Activated CD4-positive, alpha-beta T cell treated with anti-CD3 and anti-CD28 coated beads for 24 hours (primary cell): ENCODE data around the gene OPN1MW3.
"Not testable (repeated sequence)": the region's sequence is repeated elsewhere in the genome, so short reads cannot be mapped to it uniquely, and the experiment has no call there.

Experiments
- DNase-seq, 2 donors: peaks; one replicate each; pipeline ENCODE4 v3.0.0-alpha.2; 2020; ENCODE audit warnings: low read depth in 2 of 2

Gene OPN1MW3

DNA sequence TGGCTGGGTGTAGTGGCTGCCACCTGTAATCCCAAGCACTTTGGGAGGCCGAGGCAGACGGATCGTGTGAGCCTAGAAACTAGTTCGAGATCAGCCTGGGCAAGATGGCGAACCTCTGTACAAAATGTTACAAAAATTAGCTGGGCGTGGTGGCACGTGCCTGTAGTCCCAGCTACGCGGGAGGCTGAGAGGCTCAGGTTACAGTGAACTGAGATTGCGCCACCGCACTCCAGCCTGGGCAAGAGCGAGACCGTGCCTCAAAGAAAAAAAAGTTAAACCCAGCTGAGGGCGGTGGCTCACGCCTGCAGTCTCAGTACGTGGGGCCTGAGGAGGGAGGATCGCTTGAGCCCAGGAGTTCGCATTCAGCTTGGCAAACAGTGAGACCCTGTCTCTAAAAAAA is 39.3 kb downstream of the OPN1MW3 start:
- DNase-seq, result no peak

DNA sequence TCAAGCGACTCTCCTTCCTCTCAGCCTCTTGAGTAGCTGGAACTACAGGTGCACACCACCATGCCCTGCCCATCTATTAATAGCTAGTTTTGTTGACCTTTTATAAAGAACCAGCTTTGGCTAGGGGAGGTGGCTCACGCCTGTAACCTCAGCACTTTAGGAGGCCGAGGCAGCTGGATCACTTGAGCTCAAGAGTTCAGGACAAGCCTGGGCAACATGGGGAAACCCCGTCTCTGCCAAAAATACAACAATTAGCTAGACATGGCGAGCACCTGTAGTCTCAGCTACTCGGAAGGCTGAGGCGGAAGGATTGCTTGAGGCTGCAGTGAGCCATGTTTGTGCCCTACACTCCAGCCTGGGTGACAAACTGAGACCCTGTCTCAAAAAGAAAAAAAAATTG is 40.9 kb downstream of the OPN1MW3 start:
- no peak for DNase-seq

DNA sequence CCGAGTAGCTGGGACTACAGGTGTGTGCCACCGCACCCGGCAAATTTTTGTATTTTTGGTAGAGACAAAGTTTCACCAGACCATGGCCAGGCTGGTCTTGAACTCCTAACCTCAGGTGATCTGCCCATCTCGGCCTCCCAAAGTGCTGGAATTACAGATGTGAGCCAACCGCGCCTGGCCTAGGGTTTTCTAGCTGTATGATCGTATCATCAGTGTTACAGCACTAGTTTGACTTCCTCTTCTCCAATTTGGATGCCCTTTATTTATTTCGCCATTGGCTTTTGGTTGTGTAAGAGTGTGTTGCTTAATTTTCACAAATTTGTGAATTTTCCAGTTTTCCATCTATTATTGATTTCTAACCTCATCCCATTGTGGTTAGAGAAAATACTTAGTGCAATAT is 43.4 kb downstream of the OPN1MW3 start:
- no peak for DNase-seq

DNA sequence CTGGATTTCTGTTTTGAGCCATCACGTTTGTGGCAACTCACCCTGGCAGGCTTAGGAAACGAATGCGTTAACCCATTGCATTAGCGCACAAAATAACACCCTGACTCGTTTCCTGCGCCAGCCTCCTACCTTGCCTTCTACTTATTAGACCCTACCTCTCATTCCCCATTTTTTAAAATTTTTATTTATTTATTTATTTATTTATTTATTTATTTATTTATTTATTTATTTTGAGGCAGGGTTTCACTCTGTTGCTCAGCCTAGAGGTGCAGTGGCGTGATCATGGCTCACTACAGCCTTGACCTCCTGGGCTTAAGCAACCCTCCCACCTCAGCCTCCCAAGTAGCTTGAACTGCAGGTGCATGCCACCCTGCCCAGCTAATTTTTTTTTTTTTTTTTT is 45.6 kb downstream of the OPN1MW3 start:
- DNase-seq, result not testable (repeated sequence)

DNA sequence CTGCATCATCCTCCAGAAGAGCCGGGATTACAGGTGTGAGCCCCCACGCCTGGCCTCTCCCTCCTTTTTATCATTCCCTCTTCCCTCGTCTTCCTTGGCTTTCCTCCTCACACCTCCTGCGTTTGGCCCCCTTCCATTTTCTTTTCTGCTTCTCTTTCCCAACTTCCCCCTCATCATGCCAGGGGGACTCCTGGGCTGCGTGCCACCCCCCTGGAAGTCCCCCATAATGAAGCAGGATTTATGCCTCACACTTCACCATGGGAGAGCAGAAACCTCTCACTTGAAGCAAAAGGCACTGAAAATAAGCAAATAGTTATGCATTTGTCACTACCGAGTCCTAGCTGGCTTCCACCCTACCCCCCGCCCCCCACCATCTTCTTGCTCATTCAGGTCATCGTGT is 46.1 kb downstream of the OPN1MW3 start:
- no peak for DNase-seq

DNA sequence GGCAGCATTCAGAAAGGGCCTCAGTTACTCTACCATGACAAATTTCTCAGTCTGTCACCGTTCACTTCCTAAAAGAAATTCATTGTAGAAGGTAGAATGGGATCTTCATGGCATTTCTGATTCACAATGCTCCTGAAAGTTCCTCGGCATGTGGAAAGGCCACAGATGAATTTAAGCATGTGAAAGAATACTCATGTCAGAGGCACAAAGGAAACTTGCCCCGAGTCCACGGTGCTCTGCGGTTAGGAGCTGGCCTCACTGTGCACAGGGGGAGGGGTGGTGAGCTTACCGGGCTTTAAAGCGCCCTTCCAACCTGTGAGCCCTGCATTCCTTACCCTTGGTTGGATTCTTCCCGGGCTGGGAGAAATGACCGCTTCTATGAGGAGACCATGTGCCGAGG is 47.5 kb downstream of the OPN1MW3 start:
- no peak for DNase-seq

DNA sequence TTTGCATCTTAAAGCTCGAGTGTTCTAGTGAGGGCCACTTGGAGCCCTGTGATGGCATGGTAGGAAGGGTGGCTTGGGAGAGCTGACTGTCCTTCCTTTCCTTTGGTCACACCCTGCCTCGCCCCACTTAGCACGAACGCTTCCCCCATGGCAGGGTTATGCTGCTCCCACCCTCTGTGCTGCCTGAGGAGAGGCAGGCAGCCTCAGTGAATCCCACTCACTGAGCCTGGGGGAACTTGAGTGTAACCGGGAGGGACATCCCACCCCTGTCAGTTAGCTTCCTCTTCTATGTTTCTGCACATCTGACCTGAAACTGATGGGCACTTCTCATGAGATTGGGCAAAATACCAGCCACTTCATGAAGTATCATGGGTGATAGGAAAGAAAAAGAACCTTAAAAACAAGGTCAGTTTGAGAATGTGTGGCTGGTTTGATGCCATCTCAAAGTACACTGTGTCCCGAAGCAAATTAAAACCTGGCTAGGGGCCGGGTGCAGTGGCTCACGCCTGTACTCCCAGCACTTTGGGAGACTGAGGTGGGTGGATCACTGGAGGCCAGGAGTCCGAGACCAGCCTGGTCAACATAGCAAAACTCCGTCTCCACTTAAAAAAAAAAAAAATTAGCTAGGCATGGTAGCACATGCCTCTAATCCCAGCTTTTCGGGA is 48.3 kb downstream of the OPN1MW3 start:
- no peak for DNase-seq

DNA sequence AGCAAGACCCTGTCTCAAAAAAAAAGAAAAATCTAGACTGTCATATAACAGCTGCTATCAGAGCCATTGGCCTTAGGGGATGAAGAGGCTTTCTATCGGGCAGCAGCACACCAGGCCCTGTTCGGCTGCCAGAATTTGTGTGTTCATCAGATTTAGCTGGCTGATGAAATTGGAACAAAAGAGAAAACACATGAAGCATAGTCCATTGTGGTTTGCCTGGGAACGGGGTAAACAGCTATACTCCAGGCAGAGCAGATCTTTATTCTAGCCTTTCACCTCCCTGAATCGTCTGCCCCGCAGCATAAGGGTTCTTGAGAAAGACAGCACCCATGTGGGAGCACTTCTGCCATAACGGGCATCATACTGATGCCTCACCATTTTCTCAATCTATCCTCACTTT is 49.8 kb downstream of the OPN1MW3 start:
- DNase-seq, result no peak

DNA sequence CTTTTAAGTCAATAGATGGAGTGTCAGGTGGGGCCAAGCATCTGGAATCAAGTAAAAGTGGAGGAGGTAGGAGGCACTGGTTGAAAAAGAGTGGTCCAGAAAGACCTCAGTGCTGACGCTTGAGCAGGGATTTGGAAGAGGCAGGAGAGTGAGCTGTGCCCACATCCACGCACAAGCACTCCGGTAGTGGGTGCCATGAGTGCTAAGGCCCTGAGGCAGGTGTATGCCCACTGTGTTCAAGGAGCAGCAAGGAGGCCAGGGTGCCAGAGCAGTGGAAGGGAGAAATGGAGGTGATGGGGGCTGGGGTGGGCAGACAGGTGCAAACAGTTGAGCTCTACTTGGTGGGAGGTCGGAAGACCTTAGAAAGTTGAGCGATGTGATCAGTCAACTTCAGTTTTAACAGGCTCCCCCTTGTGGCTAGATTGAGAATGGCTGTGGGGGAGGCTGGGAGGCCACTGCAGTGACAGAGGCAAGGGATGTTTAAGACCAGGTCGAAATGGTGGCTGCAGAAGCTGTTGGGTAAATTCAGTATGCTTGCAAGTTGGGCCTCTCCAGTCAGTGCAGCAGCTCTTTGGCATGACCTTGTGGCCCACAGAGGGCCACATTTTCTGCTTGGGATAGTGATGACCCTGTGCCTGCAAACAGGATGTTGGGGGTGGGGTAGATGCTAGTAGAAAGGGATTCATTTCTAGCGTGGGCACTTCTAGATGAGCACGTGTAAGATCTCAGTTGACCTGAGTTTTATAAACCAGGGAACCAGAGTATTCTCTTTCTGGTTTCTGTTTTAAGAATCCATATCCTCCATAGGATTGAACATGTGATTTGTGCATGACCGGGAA is 50.9 kb downstream of the OPN1MW3 start:
- peak; percentile 71 to 77 for DNase-seq

DNA sequence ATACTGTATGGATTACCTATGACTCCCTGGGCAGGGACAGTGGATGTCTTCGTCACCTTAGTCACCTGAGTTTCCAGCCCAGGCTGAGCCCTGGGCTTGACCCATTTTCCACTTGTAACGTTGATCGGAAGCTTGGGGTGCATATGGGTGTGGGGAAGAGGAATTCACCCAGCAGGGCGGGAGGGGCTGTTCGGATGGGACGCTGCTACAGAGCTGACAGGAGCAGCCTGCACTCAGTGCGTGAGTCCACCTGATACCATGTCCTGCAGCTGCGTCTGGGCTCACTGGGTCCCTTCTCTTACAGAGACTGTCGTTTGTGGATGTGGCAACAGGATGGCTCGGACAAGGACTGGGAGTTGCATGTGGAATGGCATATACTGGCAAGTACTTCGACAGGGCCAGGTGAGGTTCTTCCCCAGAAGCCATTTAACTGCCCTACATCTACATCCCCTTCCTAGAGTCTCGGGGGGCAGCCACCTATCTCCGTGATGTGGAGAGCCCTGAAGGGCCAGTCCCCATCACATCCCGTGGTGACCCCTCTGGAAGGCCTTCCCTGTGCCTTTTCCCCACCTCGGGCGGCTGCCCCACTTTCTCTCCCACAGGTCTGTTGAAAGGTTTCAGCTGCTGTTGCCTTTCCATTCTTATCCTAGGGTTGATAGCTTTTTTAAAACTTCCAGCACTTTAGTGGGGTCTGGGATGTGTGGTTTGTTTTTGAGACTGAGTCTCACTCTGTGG is 51.8 kb downstream of the OPN1MW3 start:
- DNase-seq, result no peak

DNA sequence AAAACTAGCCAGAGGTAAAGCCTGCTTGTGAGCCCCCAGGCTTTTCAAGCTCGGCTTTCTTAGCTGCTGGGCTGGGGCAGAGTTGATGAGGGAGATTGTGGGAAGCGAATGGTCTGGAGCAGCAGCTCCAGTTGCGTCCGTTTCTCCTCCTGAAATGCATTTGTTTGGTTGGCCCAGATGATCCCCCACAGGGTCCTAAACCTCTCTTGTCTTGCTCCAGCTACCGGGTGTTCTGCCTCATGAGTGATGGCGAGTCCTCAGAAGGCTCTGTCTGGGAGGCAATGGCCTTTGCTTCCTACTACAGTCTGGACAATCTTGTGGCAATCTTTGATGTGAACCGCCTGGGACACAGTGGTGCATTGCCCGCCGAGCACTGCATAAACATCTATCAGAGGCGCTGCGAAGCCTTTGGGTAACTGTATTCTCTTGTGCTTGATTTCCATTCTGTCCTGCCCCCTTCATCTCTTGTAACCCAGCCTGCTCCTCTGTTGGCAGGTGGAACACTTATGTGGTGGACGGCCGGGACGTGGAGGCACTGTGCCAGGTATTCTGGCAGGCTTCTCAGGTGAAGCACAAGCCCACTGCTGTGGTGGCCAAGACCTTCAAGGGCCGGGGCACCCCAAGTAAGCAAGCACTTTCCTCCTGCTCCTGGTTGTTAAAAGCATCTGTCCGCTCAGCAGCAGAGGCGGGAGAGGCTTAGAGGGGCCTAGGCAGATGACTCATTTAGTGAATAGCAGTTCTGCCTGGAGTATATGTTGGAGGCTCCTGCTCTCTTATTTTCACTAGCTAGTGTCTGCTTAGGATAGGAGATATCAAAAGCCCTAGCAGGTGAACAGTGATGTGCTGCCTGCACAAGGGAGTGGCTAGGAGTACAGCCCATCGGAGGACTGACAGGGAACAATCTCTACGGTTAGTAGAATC is 53.5 kb downstream of the OPN1MW3 start:
- no peak for DNase-seq

DNA sequence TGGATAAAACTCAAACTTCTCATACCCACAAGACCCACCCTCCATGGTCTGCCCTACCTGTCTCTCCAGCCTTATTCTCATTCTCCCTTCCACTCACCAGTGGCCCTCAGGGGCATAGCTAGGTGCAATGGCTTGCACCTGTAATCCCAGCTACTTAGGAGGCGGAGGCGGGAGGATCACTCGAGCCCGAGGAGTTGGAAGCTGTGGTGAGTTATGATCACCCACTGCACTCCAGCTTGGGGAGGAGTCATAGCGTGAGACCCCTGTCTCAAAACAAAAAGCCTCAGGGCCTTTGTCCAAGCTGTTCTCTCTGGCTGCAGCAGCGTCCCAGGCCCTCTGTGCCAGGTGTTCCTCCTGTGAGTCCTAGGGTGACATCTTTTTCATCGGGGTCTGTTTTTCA is 54.7 kb downstream of the OPN1MW3 start:
- no peak for DNase-seq

DNA sequence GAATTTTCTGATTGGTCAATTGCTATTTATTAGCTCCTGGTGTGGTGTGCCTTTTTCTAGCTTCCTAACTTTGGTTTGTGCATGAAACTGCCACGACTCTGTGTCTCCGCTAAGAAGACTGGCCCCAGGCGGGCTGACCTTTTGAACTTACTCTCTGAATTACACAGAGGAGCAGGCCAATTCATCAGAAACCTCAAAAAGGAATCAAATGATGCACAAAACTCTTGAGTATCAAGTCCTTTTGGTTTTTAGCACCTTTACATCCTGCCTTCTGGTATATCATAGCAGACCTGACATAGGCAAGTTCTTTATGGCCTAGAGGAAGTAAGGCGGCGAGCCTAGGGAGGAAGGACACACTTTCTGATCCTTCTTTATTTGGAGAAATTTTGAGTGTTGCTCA is 55.8 kb downstream of the OPN1MW3 start:
- DNase-seq, result no peak

DNA sequence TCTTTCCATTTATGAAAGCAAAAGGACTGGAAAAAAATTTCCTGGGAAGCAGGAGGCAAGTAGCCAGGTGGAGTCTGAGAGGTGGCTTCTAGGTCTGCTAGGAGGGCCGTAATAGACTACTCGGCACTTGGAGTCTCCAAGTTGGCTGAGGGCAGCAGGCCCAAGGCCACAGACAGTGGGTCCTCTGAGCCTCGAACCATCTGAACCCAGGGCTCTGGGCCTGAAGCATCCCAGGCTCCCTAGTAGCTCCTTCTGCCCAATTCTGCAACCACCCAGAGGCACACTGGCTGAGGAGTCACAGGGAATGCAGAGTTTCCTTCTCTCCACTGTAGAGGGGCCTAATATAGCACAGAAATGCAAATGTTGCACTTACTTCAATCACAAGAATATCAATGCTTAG is 58.0 kb downstream of the OPN1MW3 start:
- no peak for DNase-seq

DNA sequence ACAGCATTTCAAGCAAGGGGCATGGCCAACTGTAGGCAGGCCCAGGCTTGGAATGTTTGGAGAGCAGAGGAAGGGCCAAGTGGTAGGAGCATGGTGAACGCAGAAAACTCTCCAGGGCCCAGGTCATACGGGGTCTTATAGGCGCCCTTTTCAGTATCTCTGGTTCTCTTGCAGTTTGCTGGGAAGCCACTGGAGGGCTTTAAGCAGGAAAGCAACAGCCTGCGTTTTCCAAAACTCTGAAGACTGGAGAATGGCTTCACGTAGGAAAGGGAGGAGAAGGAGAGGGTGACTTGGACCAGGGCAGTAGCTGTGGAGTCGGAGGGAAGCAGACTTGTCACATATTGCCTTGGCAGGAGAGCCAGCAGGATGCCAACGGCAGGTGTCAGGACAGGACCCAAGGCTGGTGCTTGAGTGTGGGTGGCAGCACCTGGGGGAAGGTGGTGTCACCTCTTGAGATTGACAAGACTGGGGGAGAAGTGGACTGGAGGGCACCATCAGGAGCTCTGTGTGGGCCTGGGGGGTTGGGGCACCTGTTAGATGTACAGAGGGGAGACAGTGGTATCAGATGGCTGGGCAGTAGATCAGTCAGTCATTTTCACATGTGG is 60.1 kb downstream of the OPN1MW3 start:
- no peak for DNase-seq

DNA sequence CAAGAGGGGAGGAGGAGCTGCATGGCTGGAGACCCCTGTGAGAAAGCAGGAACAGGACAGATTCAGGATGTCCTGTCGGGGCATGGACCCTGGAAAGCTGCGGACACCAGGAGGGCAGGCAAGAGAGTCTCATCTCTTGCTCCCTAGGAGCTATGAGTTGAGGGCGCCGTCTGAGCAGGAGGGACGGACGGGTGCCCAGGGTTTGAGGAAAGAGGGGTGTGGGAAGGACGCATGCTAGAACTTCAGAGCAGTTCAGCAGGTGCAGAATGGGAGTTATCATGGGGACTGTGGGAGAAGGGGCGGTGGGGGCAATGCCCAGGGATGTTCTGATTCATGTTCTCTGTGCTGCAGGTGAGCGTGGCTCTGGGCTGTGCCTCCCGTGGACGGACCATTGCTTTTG is 63.0 kb downstream of the OPN1MW3 start:
- DNase-seq, result no peak
